ENCODE results near the gene CXCL5. TPM values are rescaled to one million over a fixed set of nuclear protein-coding genes. Genes with fewer than 3 reads are reported as not detected.

Gene CXCL5
- total RNA-seq, 3 donors from 2014 or later, result 0.15 TPM; not detected in 2

GRCh38 chr4:74028504-74028903 lies 30.0 kb upstream of the CXCL5 start:
- no peaks in the 10 kb centered on the region for H3K27me3 ChIP-seq
- H3K4me3 ChIP-seq, result no peak overlapping the region
- peaks cover 0 to 6% of the 10 kb centered on the region in 2 donors for H3K9me3 ChIP-seq
- H3K36me3 ChIP-seq, result no peaks in the 10 kb centered on the region
- no peaks in the 10 kb centered on the region for H3K4me1 ChIP-seq
- H3K27ac ChIP-seq, result no peak overlapping the region
- DNase-seq (ENCODE audit: low spot score in 2 of 2), result no peak
- TF ChIP-seq POLR2A (IDR thresholded peaks at IDR 0.05), result no peak
- TF ChIP-seq CTCF (IDR thresholded peaks at IDR 0.05), result no peak
- TF ChIP-seq POLR2AphosphoS5 (IDR thresholded peaks at IDR 0.05), result no peak
- intact Hi-C loops (cut with DNase I; ENCODE audit: low total_unique reads), result no loop called here

- intact Hi-C loops (cut with DNase I; ENCODE audit: low total_unique reads), result no loop called here
These were observed 25.2 kb upstream of the CXCL5 start for GRCh38 chr4:74023709-74024108.

GRCh38 chr4:74021601-74022000 lies 23.1 kb upstream of the CXCL5 start:
- no peaks in the 10 kb centered on the region for H3K36me3 ChIP-seq
- no peaks in the 10 kb centered on the region for H3K4me1 ChIP-seq
- H3K27me3 ChIP-seq, result no peaks in the 10 kb centered on the region
- TF ChIP-seq POLR2AphosphoS5 (IDR thresholded peaks at IDR 0.05) (no peak), POLR2A (IDR thresholded peaks at IDR 0.05) (no peak), CTCF (IDR thresholded peaks at IDR 0.05) (no peak)
- no peak overlapping the region for H3K4me3 ChIP-seq
- H3K9me3 ChIP-seq, result peaks cover 0 to 6% of the 10 kb centered on the region in 2 donors
- DNase-seq (ENCODE audit: low spot score in 2 of 2), result no peak
- no peak overlapping the region for H3K27ac ChIP-seq
- intact Hi-C loops (cut with DNase I; ENCODE audit: low total_unique reads), result no loop called here

More at GRCh38 chr4:74023709-74024108, 25.2 kb upstream of the CXCL5 start:
- Histone ChIP-seq H3K27ac (no peak overlapping the region), H3K4me1 (no peaks in the 10 kb centered on the region), H3K36me3 (no peaks in the 10 kb centered on the region), H3K27me3 (no peaks in the 10 kb centered on the region), H3K9me3 (peaks cover 0 to 6% of the 10 kb centered on the region in 2 donors), H3K4me3 (no peak overlapping the region)
- TF ChIP-seq POLR2A (IDR thresholded peaks at IDR 0.05), result no peak
- no peak for TF ChIP-seq POLR2AphosphoS5 (IDR thresholded peaks at IDR 0.05)
- TF ChIP-seq CTCF (IDR thresholded peaks at IDR 0.05), result no peak
- DNase-seq (ENCODE audit: low spot score in 2 of 2), result no peak

- DNase-seq (ENCODE audit: low spot score in 2 of 2), result no peak
- TF ChIP-seq POLR2A (IDR thresholded peaks at IDR 0.05) (no peak), CTCF (IDR thresholded peaks at IDR 0.05) (no peak), POLR2AphosphoS5 (IDR thresholded peaks at IDR 0.05) (no peak)
- Histone ChIP-seq H3K27me3 (no peaks in the 10 kb centered on the region), H3K4me1 (no peaks in the 10 kb centered on the region), H3K36me3 (no peaks in the 10 kb centered on the region), H3K4me3 (no peak overlapping the region), H3K27ac (no peak overlapping the region), H3K9me3 (no peaks in the 10 kb centered on the region)
- intact Hi-C loops (cut with DNase I; ENCODE audit: low total_unique reads), result no loop called here
These were observed 20.3 kb upstream of the CXCL5 start for GRCh38 chr4:74018771-74019170.

- H3K4me1 ChIP-seq, result no peaks in the 10 kb centered on the region
- no peak overlapping the region for H3K4me3 ChIP-seq
- TF ChIP-seq POLR2A (IDR thresholded peaks at IDR 0.05) (no peak), CTCF (IDR thresholded peaks at IDR 0.05) (no peak), POLR2AphosphoS5 (IDR thresholded peaks at IDR 0.05) (no peak)
- H3K36me3 ChIP-seq, result no peaks in the 10 kb centered on the region
- DNase-seq (ENCODE audit: low spot score in 2 of 2), result no peak
- H3K27me3 ChIP-seq, result no peaks in the 10 kb centered on the region
- no peak overlapping the region for H3K27ac ChIP-seq
- intact Hi-C loops (cut with DNase I; ENCODE audit: low total_unique reads), result no loop called here
- H3K9me3 ChIP-seq, result no peaks in the 10 kb centered on the region
These were observed 19.6 kb upstream of the CXCL5 start for GRCh38 chr4:74018116-74018515.

Measured in breast epithelium (tissue), 4 donors.